Testis (tissue), 3 donors: ENCODE results near the gene VMP1. TPM values are rescaled to one million over a fixed set of nuclear protein-coding genes. Genes with fewer than 3 reads are reported as not detected.

Experiments
- DNase-seq: peaks from one replicate; pipeline ENCODE4 v3.0.0-alpha.2; 2019
- H3K27ac ChIP-seq, 2 donors: fragments of 200-600 bp; sonication (generic); one replicate each; pipeline ENCODE4 v1.5.1; 2019
- H3K27me3 ChIP-seq: fragments of 200-600 bp; sonication (generic); one replicate; pipeline ENCODE4 v1.5.1; 2019
- H3K36me3 ChIP-seq: fragments of 200-600 bp; sonication (generic); one replicate; pipeline ENCODE4 v1.5.1; 2017; ENCODE audit warnings: low read depth; ENCODE audit errors: missing control alignments
- H3K4me1 ChIP-seq: fragments of 200-600 bp; sonication (generic); one replicate; pipeline ENCODE4 v1.5.1; 2019
- H3K4me3 ChIP-seq, 2 donors: fragments of 200-600 bp; sonication (generic); one replicate each; pipeline ENCODE4 v1.5.1; 2017 to 2019
- H3K9me3 ChIP-seq: fragments of 200-600 bp; sonication (generic); one replicate; pipeline ENCODE4 v1.5.1; 2017
- CTCF ChIP-seq, 3 experiments: fragments of 450-650 bp in 2 of 3; fragments of 200-600 bp in 1 of 3; sonication (generic) in 1 of 3; IDR thresholded peaks; one replicate each; pipeline ENCODE4 v1.5.1; 2016 to 2019; ENCODE audit warnings: antibody characterized with exemption in 3 of 3, mild to moderate bottlenecking in 2 of 3, moderate library complexity in 1 of 3
- POLR2A ChIP-seq: fragments of 450-650 bp; IDR thresholded peaks from one replicate; pipeline ENCODE4 v1.6.1; 2017; ENCODE audit warnings: antibody characterized with exemption, mild to moderate bottlenecking, moderate library complexity
- WGBS, 2 donors: methylation state at CpG; one replicate each; pipeline ENCODE4 v1.1.5; 2018; 5-methylcytosine and 5-hydroxymethylcytosine counted together
- intact Hi-C: fragments of 100-400 bp; cut with DNase I; formaldehyde crosslinking; loops from one replicate; pipeline ENCODE4 v1.15.1; 2023; ENCODE audit warnings: low total_unique reads
- polyA plus RNA-seq: library from polyadenylated mRNA; stranded (reverse); fragments of 350-450 nt; fragmentation: Illumina TruSeq; extraction: RNeasy Lipid Tissue Mini Kit (QIAGEN cat#74804); gene quantifications from one replicate; pipeline ENCODE4 v1.2.3, GENCODE V29; 2014; ENCODE audit warnings: low read depth, low replicate concordance; ENCODE audit not compliant: insufficient read depth
- total RNA-seq, 2 donors: library from RNA; depleted of rRNA; stranded (reverse); fragments of >200 nt; gene quantifications; one replicate each; pipeline ENCODE4 v1.2.3, GENCODE V29; 2016

The VMP1 gene
- total and polyA plus RNA-seq, 3 donors from 2014 or later = 63.1 to 144 (median 108) TPM

- no peaks in the 10 kb centered on the region for H3K27me3 ChIP-seq
- 63 to 74% methylated on average over 4 of the region's 4 CpGs for WGBS, 2 donors
- H3K4me1 ChIP-seq = peaks cover 3% of the 10 kb centered on the region
- H3K36me3 ChIP-seq = no peaks in the 10 kb centered on the region
- H3K9me3 ChIP-seq = no peaks in the 10 kb centered on the region
- H3K27ac ChIP-seq = peak overlapping the region; percentile 4 to 33
- TF ChIP-seq CTCF (IDR thresholded peaks at IDR 0.05) (no peak), POLR2A (no peak)
- no peak overlapping the region for H3K4me3 ChIP-seq
- DNase-seq = no peak
- intact Hi-C loops = no loop called here
Measured at GRCh38 chr17:59807892-59808509, 100.5 kb downstream of the VMP1 start.

GRCh38 chr17:59810894-59811153 lies 103.4 kb downstream of the VMP1 start:
- H3K4me1 ChIP-seq = no peaks in the 10 kb centered on the region
- intact Hi-C loops = no loop called here
- H3K27ac ChIP-seq = no peak overlapping the region
- no peak for TF ChIP-seq POLR2A
- no peaks in the 10 kb centered on the region for H3K36me3 ChIP-seq
- H3K27me3 ChIP-seq = no peaks in the 10 kb centered on the region
- DNase-seq = no peak
- H3K4me3 ChIP-seq = no peak overlapping the region
- 98 to 100% methylated on average over 1 of the region's 1 CpG for WGBS, 2 donors
- no peaks in the 10 kb centered on the region for H3K9me3 ChIP-seq

GRCh38 chr17:59811209-59811608 lies 103.8 kb downstream of the VMP1 start:
- intact Hi-C loops = no loop called here

GRCh38 chr17:59812139-59812538 lies 104.7 kb downstream of the VMP1 start:
- intact Hi-C loops = no loop called here
- DNase-seq = no peak
- Histone ChIP-seq H3K4me1 (no peaks in the 10 kb centered on the region), H3K4me3 (no peak overlapping the region), H3K36me3 (no peaks in the 10 kb centered on the region), H3K9me3 (no peaks in the 10 kb centered on the region), H3K27me3 (no peaks in the 10 kb centered on the region), H3K27ac (no peak overlapping the region)
- WGBS, 2 donors = 87 to 89% methylated on average over 3 of the region's 3 CpGs
- TF ChIP-seq CTCF (IDR thresholded peaks at IDR 0.05) = no peak
- TF ChIP-seq POLR2A = no peak

More at GRCh38 chr17:59811209-59811608, 103.8 kb downstream of the VMP1 start:
- H3K4me3 ChIP-seq = no peak overlapping the region
- TF ChIP-seq POLR2A (no peak), CTCF (IDR thresholded peaks at IDR 0.05) (no peak)
- H3K36me3 ChIP-seq = no peaks in the 10 kb centered on the region
- H3K27me3 ChIP-seq = no peaks in the 10 kb centered on the region
- H3K9me3 ChIP-seq = no peaks in the 10 kb centered on the region
- no peak for DNase-seq
- no peak overlapping the region for H3K27ac ChIP-seq
- H3K4me1 ChIP-seq = no peaks in the 10 kb centered on the region
- WGBS, 2 donors = 94 to 100% methylated on average over 1 of the region's 1 CpG

- Histone ChIP-seq H3K36me3 (no peaks in the 10 kb centered on the region), H3K4me1 (no peaks in the 10 kb centered on the region), H3K4me3 (no peak overlapping the region), H3K27me3 (no peaks in the 10 kb centered on the region), H3K27ac (no peak overlapping the region), H3K9me3 (no peaks in the 10 kb centered on the region)
- WGBS, 2 donors = 91 to 95% methylated on average over 1 of the region's 1 CpG
- no peak for DNase-seq
- intact Hi-C loops = no loop called here
- no peak for TF ChIP-seq POLR2A
- TF ChIP-seq CTCF (IDR thresholded peaks at IDR 0.05) = no peak
Measured at GRCh38 chr17:59814276-59814675, 106.8 kb downstream of the VMP1 start.
